GM13977 (cell line): ENCODE measurements around the gene MINDY4.

Source experiments
- DNase-seq: peaks from one replicate; pipeline ENCODE4 v3.0.0; 2012; ENCODE audit warnings: low spot score
- in situ Hi-C: fragments of 300-500 bp; cut with MboI; formaldehyde crosslinking; loops from one replicate; pipeline ENCODE4 v1.12.0; 2022; ENCODE audit warnings: low sequenced_read_pairs, low pct_unique_long_range_greater_than_20kb, mixed read lengths, inconsistent platforms; ENCODE audit not compliant: unreplicated experiment
- TF ChIP-seq, protein P1 (sequence below): IDR thresholded peaks from 2 replicates; pipeline ENCODE4 v1.5.1; 2012; ENCODE audit warnings: mild to moderate bottlenecking, control low read depth; ENCODE audit not compliant: insufficient read depth; ENCODE audit errors: extremely low read depth, missing control alignments

The MINDY4 gene

GRCh38 chr7:30864101-30864500 is 92.9 kb downstream of the MINDY4 start:
- no peak for DNase-seq
- in situ Hi-C loops, result no loop called here
- TF ChIP-seq, protein P1, sequence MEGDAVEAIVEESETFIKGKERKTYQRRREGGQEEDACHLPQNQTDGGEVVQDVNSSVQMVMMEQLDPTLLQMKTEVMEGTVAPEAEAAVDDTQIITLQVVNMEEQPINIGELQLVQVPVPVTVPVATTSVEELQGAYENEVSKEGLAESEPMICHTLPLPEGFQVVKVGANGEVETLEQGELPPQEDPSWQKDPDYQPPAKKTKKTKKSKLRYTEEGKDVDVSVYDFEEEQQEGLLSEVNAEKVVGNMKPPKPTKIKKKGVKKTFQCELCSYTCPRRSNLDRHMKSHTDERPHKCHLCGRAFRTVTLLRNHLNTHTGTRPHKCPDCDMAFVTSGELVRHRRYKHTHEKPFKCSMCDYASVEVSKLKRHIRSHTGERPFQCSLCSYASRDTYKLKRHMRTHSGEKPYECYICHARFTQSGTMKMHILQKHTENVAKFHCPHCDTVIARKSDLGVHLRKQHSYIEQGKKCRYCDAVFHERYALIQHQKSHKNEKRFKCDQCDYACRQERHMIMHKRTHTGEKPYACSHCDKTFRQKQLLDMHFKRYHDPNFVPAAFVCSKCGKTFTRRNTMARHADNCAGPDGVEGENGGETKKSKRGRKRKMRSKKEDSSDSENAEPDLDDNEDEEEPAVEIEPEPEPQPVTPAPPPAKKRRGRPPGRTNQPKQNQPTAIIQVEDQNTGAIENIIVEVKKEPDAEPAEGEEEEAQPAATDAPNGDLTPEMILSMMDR, result no peak

DNA sequence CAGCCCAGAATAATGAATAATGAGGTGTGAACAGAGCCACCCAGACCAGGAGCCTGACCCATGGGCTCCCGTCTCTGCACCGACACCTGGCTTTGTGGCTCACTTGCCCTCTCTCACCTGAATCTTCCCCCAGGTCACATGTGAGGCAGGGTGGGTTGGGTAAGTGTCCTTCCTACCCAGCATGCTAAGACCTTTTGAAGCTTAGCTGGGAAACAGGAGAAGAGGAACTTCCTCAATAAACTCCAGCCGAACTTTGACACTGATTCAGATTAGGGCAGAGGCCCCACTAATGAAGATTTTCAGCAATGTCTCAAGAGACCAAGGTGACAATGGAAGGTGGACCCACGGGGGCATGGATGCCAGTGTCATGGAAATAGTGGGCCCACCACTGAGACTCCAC is 93.9 kb downstream of the MINDY4 start:
- TF ChIP-seq, protein P1, result no peak
- no peak for DNase-seq
- in situ Hi-C loops, result no loop called here

DNA sequence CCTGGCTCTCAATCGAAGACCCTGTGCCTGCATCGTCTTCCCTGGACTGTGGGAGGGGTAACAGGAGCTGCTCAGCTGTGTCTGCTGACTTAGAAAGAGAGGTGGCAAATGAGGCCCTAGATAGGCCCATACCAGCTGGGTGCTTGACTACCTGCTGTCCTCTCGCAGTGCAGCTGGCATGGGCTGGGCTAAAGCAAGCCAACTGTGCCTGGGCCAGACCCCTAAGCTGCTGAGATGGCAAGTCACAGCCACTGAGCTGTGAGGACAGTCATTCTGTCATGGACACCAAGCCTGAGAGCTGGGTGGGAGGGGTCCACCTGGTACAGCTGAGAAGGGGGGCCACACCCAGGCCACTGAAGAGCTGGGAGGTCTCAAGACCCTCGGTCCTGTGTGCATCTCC is 94.6 kb downstream of the MINDY4 start:
- in situ Hi-C loops, result no loop called here
- no peak for DNase-seq
- TF ChIP-seq, protein P1, result no peak

- TF ChIP-seq, protein P1, result no peak
- in situ Hi-C loops, result no loop called here
- no peak for DNase-seq
Measured at GRCh38 chr7:30866939-30867338, 95.7 kb downstream of the MINDY4 start.

DNA sequence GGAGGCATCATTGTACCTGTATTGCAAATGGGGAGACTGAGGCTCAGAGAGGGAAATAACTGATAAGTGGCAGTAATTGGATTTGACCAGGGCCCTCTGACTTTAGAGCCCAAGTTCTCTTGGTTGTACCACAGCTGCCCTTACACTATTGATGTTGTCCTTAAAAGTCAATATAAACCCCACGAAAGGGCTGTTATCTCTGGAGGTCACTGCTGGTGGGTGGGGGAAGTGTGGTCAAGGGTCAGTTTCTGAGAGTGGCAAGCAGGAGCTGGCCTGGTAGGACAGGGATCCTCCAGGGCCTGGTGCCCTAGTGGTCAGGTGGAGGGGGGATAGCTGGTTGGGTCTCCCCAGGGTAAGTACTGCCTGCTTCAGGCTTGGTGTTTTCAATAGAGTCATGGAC is 96.3 kb downstream of the MINDY4 start:
- in situ Hi-C loops, result no loop called here
- TF ChIP-seq, protein P1, result no peak
- no peak for DNase-seq

DNA sequence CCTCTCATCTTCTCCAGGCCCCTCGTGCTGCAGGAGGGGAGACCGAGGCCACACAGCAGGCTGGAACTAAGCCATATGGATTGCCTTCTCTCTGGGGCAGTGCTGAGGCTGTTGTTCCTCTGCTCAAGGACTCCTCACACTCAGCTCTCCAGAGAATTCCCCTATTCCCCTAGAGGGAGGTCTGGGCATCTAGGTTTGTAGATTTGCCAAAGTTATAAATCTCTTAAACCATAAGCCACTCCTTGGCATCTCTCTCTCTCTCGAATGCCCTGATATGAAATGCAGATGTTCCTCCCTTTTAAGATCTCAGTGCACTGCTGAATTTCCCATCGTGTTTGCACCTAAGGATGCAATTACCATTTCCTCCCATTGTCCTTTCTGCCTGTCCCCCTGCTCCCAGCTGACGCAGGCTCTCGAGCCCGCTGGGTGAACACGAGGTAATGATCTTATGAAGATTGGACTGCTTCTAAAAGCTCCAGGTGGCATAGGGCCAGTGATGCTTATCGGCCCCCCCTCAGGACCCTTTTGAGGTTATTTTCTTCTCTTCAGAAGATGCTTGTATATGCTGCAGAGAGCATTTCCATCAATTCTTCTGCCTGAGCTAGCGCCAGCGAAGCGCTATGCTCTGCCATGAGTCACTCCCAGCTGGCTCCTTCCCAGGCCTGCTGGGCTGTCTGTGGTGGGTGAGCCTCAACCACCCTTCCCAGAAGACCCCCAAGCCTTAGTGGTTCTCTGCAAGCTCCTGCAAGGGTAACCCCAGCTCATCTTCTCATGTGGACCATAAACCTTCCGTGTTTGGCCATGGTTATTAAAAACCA is 98.8 kb downstream of the MINDY4 start:
- no peak for DNase-seq
- in situ Hi-C loops, result no loop called here
- TF ChIP-seq, protein P1, result no peak
